GM19463 (cell line): ENCODE data around the gene SPNS2.

Experiments
- ATAC-seq: cut with Tn5 transposase; IDR thresholded peaks from one replicate; pipeline ENCODE4 v1.9.1; 2021; ENCODE audit warnings: mild to moderate bottlenecking, moderate library complexity; ENCODE audit not compliant: unreplicated experiment

SPNS2 gene

GRCh38 chr17:4520060-4520893, 21.6 kb downstream of the SPNS2 start:
- ATAC-seq: no peak

- no peak for ATAC-seq
Observed at GRCh38 chr17:4520894-4521600, 22.4 kb downstream of the SPNS2 start.

GRCh38 chr17:4522661-4523060, 24.0 kb downstream of the SPNS2 start:
- no peak for ATAC-seq

GRCh38 chr17:4523946-4524345, 25.3 kb downstream of the SPNS2 start:
- no peak for ATAC-seq

GRCh38 chr17:4525691-4526397, 27.2 kb downstream of the SPNS2 start:
- no peak for ATAC-seq

- no peak for ATAC-seq
Observed at GRCh38 chr17:4527134-4527533, 28.5 kb downstream of the SPNS2 start.

GRCh38 chr17:4527566-4528125, 29.0 kb downstream of the SPNS2 start:
- no peak for ATAC-seq

- ATAC-seq: no peak
Observed at GRCh38 chr17:4529533-4530152, 31.0 kb downstream of the SPNS2 start.

- no peak for ATAC-seq
Observed at GRCh38 chr17:4530799-4531730, 32.4 kb downstream of the SPNS2 start.

- no peak for ATAC-seq
Observed at GRCh38 chr17:4531988-4532736, 33.5 kb downstream of the SPNS2 start.

GRCh38 chr17:4532860-4533522, 34.3 kb downstream of the SPNS2 start:
- ATAC-seq: no peak

GRCh38 chr17:4533523-4534504, 35.1 kb downstream of the SPNS2 start:
- ATAC-seq: no peak

GRCh38 chr17:4534515-4534914, 35.8 kb downstream of the SPNS2 start:
- no peak for ATAC-seq

GRCh38 chr17:4534928-4535666, 36.4 kb downstream of the SPNS2 start:
- no peak for ATAC-seq

GRCh38 chr17:4535667-4536258, 37.1 kb downstream of the SPNS2 start:
- no peak for ATAC-seq

GRCh38 chr17:4536259-4536741, 37.6 kb downstream of the SPNS2 start:
- ATAC-seq: no peak
